ENCODE measurements around the gene SCAPER.

DNA sequence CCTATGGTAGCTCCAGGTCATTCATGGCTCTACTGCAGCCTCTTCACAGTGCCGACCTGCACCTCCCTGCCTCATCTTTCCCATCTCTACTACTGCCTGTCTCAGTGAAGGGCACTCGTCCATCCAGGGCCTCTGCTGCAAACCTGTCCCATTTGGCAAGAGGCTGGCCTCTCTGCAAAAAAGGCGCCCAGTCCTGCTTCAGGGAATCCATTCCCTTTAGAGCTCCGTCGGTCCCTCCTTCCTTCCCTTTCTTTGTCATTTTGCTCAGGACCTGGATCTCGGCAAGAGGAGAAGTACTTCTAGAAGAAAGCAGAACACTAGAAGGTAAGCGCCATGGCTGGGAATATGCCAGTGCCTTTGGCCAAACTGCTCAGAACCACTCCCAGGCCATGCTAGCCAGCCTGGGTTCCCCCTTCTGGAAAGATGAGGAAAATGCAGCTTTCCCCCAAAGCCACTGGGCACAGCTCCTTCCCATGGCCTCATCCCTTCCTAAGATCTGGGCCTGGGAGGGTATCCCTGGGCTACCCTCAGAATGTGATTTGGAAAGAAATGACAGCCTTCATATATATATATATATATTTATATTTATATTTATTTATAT lies 575.0 kb downstream of the SCAPER start:
- TF ChIP-seq, protein P1, sequence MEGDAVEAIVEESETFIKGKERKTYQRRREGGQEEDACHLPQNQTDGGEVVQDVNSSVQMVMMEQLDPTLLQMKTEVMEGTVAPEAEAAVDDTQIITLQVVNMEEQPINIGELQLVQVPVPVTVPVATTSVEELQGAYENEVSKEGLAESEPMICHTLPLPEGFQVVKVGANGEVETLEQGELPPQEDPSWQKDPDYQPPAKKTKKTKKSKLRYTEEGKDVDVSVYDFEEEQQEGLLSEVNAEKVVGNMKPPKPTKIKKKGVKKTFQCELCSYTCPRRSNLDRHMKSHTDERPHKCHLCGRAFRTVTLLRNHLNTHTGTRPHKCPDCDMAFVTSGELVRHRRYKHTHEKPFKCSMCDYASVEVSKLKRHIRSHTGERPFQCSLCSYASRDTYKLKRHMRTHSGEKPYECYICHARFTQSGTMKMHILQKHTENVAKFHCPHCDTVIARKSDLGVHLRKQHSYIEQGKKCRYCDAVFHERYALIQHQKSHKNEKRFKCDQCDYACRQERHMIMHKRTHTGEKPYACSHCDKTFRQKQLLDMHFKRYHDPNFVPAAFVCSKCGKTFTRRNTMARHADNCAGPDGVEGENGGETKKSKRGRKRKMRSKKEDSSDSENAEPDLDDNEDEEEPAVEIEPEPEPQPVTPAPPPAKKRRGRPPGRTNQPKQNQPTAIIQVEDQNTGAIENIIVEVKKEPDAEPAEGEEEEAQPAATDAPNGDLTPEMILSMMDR (conservative IDR thresholded peaks at IDR 0.05; ENCODE audit: low read depth, low read length): peak; percentile 62
- no peak for TF ChIP-seq EZH2 (IDR thresholded peaks at IDR 0.05; ENCODE audit: borderline replicate concordance, low read depth, low read length, poor library complexity, severe bottlenecking)
